ENCODE results near the gene DOCK3.

The DOCK3 gene, protein sequence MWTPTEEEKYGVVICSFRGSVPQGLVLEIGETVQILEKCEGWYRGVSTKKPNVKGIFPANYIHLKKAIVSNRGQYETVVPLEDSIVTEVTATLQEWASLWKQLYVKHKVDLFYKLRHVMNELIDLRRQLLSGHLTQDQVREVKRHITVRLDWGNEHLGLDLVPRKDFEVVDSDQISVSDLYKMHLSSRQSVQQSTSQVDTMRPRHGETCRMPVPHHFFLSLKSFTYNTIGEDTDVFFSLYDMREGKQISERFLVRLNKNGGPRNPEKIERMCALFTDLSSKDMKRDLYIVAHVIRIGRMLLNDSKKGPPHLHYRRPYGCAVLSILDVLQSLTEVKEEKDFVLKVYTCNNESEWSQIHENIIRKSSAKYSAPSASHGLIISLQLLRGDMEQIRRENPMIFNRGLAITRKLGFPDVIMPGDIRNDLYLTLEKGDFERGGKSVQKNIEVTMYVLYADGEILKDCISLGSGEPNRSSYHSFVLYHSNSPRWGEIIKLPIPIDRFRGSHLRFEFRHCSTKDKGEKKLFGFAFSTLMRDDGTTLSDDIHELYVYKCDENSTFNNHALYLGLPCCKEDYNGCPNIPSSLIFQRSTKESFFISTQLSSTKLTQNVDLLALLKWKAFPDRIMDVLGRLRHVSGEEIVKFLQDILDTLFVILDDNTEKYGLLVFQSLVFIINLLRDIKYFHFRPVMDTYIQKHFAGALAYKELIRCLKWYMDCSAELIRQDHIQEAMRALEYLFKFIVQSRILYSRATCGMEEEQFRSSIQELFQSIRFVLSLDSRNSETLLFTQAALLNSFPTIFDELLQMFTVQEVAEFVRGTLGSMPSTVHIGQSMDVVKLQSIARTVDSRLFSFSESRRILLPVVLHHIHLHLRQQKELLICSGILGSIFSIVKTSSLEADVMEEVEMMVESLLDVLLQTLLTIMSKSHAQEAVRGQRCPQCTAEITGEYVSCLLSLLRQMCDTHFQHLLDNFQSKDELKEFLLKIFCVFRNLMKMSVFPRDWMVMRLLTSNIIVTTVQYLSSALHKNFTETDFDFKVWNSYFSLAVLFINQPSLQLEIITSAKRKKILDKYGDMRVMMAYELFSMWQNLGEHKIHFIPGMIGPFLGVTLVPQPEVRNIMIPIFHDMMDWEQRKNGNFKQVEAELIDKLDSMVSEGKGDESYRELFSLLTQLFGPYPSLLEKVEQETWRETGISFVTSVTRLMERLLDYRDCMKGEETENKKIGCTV (N-terminal part only)

DNA sequence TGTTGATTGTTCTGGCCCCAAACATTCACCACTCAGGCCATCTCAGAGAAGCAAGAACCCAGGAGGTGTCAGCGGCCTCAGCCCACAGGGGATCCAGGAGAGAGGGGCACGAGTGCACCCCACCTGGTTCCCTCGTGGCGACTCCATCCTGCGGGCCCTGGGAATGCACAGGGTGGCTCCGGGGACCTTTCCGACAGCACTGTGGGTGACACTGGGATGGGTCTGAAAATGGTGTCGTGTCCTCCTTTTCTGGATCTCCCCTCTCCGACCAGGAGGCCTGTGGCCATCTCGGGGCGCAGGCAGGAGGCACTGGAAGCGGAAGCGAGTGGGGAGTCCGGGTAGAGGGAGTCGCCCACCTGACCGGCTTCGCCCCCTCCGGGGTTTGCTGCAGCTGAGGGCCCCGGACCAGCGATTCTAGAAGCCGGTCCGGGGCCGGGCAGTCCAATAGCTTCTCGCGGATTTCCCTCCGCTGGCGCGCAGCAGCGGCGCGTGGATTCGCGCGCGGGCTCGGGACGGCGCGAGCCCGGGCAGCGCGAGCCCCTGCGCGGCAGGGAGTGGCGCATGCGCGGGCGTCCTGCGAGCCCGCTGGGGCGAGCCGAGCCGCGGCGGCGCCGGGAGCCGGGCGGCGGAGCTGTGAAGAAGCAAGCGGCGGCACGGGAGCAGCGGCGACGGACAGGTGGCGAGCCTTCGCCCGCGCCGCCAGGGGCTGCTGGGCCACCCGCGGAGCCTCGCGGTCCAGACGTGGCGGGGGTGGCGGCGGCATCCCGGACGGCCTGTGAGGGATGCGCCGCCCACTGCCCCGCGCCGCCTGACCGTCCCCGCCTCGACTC is at the start of gene DOCK3:
DOCK3 (plus strand) TSS at position 579 of the 830 bp plus-strand sequence. CDS start 337 bp downstream, outside the sequence.
- peak; percentile 68 for DNase-seq

DNA sequence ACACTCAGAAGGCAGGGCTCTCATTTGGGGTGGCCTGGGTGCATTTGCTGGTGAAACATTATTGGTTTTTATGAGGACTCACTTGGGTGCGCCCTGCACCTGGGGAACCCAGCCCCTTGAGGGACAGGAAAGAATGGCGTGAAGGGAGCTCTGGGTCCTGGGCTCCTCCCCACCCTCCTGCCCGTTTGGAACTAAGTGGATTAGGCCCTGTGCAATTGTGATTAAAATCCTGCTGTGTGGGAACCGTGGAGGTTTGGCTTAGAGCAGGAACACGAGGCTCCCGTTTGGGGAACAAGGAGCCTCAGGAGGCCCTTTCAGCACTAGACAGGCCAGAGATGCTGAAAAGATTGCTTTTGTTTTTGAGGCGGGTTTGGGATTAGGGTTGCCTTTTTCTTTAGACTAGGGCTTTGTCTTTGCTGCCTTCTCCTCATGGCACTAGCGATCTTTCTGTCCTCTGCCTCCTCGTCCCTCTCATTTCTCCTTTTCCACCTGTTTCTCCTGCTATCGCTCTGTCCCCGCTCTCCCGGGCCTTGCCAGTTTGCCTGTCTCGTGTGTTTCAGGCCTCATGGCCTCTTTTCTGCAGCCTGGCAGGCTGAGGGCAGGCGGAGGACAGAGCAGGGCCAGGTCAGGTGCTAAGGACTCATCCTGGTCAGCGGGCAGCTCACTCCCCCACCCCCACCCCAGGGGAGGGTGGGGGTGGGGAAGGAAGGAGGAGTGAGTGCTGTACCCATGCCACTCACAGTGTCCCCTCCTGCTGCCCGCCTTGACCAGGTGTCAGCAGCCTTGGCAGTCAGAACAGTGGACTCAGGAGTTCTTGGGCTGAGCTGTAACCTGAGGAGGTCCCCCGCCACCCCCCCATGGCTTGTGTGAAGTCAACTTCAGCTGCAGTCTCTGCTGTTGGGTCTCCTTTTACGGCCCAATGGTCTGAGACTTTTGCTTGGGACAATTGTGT is 49.2 kb upstream of the DOCK3 start:
- DNase-seq = no peak

DNA sequence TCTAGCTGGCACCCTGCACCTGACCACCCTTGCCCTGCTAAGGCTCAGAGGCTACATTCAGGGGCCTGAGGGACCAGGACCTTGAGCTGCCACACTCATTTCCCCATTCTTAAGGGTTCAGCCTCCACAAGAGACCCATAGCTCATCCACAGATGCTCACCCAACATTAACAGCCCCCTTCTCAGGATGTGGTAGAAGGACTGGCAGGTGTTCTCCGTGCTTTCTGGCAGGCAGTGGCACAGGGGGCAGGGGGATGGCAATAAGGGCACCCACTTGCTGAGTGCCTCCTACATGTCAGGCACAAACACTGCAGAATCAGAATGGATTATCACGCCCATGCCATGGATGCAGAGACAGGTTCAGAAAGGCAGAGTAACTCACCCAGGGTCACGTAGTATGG is 48.3 kb upstream of the DOCK3 start:
- no peak for DNase-seq

DNA sequence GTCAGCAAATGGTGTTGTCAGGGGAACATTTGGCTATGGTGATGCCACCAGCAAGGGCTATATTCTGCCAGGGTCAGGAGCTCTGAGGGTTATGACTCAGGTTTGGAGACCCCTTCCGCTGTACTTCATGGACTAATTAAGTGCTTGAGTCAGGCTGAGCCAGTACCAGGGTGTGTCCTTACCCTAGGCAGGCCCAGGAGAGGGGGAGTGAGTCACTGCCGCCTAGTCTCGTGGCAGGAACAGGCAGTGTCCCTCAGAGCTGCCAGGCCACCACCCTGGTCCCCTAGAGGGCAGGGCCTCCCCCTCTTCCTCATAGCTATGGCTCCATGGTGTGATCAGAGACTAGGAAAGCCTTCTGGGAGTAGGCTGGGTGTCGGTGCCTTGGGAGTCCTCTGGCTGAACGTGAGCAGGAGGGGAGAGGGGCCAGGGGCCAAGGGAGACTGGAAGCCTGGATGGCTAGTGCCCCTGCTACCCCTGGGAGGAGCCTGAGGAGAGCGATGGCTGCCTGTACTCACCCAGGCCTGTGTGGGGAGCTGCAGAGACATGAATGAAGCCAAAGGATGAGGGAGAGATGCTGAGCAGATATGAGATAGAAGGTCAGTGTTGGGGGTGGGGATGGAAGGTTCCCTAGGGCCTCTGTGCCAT is 47.2 kb upstream of the DOCK3 start:
- no peak for DNase-seq

DNA sequence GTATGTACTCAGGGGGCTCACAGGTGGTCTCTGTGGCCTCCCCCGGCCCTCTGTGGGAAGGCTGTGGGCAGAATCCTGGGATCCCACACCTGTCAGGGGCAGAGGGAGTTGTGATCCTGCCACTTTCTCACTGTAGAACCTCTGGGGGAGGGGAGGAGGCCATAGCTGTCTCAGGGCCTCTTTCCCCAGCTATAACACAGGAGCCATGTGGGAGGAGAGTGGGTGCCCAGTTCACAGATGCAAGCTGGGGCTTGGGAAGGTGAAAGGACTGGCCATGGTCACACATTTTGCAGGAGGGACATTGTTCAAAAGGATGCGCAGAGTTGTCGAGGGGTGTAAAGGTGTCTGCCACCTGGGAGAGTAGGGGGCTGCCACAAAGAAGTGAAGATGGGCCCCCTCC is 46.1 kb upstream of the DOCK3 start:
- no peak for DNase-seq

DNA sequence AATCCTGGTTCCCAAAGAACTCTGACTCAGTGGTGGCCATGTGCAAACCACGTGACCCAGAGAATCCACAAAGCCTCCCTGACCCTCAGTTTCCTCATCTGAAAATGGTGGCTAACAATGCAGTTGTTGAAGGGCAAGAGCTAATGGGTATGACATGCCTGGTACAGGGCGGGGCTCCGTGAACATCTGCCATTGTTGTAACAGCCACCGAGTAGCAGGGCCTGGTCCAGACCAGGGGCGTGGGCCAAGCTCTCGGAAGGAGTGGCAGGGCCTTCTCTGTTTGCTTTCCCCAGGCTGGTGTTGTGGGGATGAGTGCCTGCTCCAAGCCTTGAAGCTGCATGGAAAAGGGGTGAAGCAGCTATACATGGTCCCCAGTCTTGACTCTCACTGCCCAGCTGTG is 44.3 kb upstream of the DOCK3 start:
- DNase-seq = no peak

DNA sequence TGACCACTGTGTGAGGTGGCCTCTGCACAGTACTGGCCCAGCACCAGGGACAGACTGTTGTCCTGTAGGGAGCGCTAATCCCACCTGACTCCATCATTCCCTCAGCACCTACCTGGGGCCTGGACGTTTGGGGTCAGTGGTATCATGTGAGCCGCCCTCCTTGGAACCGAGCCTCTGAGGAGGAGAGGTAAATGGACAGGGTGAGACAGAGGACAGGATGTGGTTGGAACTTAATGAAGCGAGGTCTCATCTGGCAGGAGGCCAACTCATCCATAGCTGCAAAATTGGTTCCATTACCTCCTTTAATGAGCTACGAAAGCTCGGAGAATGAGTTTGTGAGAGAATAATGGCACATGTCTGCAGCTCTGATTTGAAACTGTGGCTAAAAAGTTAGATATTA is 43.9 kb upstream of the DOCK3 start:
- DNase-seq = no peak

DNA sequence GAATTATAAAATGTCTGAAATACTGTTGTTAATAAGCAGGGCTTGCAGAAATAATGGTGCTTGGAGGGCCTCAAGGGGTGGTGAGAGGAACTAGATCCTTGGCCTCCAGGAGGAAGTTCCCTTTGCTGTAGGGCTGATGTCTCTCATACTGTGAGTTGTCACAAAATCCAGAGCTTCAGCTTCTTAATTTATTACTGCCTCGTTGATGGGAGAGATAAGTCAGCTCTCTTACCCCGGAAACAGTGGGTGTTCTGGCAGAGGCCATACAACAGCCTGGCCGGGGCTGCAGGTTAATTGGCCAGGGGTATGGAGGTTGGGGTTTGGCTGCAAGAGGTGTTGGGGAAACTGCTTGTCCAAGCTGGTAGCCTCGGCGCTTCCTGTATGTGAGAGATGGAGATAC is 42.3 kb upstream of the DOCK3 start:
- DNase-seq = no peak

DNA sequence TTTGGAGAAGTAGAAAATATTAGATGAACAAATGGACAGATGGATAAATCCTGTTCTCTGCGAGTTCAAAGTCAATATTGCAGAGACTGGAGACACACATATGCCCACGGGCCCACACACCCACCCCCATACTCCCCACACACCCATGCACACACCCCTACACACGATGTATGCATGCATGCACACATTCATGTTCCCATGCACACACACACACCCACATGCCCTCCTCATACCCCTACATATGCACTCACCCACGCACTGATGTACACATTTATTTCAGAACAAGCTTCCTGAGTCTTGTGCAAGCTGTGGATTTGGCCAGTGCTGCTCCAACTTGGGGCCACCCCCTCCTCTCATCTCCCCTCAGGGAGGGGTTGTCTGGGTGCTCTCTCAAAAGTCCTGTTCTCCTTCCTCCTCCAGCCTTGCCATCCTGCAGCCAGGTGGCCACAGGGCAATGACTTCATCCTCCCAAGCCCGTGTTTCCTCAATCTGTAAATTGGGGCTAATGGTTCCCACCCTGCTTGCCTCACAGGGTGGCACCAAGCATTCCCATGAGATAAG is 41.4 kb upstream of the DOCK3 start:
- DNase-seq = no peak

DNA sequence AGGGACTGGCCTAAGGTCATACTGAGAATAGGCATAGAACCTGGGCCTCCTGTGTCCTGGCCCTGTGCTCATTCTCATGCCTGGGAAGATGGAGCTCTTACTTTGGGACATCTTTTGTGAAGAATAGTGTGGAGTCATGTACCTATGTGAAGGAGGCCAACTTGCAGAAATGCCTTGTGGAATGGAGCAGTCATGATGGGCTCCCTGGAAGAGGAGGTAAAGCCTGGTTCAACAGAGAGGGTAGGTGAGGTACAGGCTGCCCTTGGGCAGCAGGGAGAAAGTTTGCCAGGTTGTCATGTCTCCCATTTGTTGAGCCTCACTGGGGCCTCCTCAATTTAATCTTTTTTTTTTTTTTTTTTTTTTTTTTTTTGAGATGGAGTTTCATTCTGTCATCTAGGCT is 39.7 kb upstream of the DOCK3 start:
- DNase-seq = no peak

DNA sequence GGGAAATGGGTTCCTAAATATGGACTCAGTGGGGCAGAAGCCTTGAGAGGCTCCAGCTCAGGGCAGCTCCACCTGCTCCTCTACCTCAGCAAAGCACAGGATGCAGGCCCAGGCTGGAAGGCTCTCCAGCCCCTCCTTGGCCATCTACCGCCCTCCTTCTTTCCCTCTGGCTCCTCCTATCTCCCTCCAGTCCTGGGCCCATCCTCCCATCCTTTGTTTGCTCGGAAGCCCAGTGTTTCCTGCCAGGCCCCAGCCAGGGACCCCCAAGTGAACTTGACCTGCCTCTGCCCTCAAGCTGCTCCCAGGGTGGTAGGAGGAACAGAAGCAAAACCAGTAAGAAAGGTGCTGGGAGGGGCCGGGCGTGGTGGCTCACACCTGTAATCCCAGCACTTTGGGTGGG is 37.7 kb upstream of the DOCK3 start:
- no peak for DNase-seq

DNA sequence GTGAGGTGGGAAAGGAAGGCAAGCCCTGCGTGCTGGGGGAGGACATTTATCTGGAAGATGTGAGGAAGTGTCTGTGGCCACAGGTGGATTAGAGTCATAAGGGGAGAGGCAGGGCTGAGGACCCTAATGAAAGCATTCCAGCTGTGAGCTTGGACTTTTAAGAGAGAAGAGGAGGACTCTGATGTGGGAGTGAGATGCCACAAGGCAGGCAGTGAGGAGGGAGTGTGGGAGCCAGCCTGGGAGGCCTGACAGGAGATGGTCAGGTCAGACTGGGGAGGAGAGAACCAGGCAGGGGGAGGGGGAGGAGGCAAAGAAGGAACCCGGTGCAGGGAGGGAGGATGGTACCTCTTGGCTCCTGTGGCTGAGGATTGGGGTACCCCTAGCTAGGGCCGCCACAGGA is 36.8 kb upstream of the DOCK3 start:
- DNase-seq = no peak

DNA sequence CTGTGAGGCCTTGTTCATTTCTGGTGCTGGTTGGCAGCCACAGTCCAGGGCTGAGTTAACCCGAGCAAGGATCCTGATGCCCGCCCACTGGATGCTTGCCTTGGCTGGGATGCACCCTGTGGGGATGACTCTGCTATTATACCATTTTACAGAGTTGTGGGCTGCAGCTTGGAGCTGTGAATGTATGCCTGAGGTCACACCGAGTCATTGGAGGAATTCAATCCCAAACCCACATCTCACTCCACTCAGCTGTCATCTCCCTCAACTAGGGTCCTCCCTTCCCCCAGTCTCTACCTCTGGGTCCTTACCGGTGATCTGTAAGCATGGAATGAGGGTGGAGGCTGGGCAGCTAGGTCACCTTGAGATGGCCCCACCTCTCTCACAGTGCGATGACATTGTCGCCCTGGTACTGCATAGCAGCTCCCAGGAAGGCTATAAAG is 35.7 kb upstream of the DOCK3 start:
- no peak for DNase-seq

DNA sequence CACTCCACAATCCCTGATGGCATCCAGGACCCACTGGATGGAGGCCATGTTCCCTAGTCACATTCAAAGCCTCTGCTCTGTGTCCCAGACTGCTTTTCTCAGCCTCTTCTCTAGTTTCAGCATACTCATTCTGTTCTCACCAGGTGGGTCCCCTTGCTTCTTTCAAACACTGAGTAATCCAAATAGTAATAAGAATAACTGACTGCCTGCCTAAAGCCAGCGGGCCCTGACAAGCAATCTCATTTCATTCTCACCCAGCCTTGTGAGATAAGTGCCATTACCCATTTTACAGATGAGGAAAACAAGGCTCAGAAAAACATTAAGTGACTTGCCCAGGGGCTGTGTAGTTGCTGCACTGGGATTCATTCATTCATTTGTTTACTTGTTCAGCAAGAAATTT is 32.3 kb upstream of the DOCK3 start:
- no peak for DNase-seq

DNA sequence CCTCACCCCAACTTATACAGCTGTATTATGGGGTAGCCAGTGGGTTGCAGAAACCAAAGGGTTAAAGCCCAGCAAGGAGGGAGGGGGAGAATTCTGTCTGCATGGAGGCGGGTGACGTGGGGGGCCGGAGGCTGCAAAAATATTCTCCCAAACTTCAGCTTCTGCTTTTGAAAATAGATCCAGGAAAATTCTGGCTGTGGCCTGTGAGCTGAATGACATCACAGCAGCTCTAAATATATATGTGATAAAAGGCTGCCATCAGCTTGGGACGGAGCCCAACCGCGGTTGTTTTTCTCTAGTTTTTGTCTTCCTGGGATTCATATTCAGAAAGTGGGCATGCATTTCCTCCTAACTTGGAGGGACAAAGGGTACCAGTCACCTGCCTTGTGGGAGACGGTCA is 30.2 kb upstream of the DOCK3 start:
- DNase-seq = no peak

DNA sequence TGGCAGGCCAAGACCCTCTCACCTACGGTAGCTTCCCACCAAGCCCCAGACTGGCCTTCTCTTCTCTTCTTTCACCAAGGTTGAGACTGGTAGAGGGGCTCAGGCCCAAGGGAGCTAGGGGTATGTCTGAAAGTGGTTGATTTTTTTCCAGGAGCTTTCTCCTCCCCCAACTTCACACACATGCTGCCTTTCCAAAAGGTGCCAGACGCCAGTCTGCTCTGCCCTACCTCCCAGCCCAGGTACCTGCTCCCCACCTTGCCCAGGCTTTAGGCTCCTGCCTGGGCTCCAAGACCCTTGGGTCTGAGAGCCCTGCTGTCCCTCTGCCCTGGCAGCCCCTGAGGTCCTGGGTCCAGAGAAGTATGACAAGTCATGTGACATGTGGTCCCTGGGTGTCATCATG is 29.3 kb upstream of the DOCK3 start:
- no peak for DNase-seq

DNA sequence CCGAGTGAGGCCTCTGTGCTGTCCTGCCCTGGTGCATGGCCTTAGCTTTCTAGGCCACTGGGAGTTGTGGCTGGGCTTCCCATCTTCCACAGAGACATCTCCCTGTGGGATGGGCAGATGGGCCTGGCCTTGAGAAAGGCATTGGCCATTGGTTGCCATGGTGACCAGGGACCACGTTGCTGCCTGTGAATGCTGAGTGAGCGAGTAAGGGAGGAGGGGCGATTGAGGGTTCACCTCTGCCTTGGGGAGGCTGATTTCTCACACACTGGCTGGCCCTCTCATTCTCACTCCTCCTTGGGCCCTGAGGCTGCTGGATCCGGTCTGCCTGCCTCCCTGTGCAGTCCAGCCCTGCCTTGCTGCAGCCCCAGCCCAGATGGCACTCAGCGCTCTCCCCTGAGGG is 26.4 kb upstream of the DOCK3 start:
- no peak for DNase-seq

DNA sequence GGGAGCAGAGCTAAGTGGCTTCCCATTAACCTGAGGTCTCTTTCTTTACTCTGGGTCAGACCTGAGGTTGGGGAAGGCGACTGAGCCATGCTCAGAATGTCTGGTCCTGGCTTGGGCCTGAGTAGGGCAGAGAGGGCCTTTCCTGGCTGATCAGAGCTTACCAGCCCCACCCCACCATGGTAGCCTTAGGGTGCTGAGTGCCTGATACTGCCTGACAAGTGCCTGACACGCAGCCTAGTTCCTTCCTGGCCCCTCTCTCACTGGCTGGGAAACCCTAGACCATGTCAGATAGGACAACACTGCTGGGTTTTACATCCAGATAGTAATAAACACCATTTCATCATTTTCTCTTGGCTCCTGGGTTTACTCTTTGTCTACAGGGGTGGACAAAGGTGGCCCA is 25.8 kb upstream of the DOCK3 start:
- DNase-seq = no peak

DNA sequence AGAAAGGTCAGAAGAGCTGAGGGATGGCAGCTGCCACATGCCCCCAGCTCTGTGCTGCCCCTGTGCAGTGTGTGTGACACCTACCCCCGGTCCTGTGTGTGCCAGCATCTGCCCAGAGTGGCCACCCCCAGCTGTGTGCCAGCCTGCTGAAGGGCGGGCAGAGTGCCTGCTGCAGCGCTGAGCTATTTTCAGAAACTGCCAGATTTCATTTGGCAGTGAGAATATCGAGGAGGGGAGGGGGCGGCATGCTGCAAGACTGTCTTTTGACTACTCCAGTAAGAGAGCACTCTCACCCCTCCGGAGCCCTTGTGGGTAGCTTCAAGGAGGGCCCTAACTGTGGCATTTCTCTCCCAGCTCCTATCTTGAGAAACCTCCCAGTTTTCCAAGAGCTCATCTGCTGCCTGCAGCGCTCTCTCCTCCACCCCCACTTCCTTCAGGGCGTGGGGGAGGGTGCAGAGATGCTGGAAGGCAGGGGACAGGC is 25.2 kb upstream of the DOCK3 start:
- no peak for DNase-seq

DNA sequence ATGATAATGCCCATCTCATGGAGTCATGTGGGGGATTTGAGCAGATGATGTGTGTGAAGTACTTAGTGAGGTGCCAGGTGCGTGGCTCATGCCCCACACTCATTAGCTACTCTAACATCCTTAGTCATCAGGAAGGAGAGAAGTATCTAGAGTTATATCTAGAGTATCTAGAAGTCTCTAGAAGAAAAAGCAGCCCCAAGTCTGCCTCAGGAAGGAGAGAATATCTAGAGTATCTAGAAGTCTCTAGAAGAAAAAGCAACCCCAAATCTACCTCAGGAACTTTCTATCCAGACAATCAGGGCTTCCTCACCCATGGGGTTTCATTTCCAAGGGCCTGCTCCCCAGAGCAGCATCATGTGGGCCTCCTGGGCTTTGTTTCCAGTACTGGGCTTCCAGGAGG is 24.7 kb upstream of the DOCK3 start:
- no peak for DNase-seq
